Forelimb muscle (tissue), 1 donor: ENCODE measurements around the gene UGT1A5. TPM values are rescaled to one million over a fixed set of nuclear protein-coding genes. Genes with fewer than 3 reads are reported as not detected.

Experiments used
- DNase-seq: peaks from one replicate; pipeline ENCODE4 v3.0.0-alpha.2; 2013; ENCODE audit warnings: low read depth
- polyA plus RNA-seq: library from polyadenylated mRNA; unstranded; fragments of 120-200 nt; gene quantifications from one replicate; pipeline ENCODE4 v1.2.1, GENCODE V29; 2013; ENCODE audit not compliant: insufficient read length

The UGT1A5 gene
- polyA plus RNA-seq, 1 donor: not detected

DNA sequence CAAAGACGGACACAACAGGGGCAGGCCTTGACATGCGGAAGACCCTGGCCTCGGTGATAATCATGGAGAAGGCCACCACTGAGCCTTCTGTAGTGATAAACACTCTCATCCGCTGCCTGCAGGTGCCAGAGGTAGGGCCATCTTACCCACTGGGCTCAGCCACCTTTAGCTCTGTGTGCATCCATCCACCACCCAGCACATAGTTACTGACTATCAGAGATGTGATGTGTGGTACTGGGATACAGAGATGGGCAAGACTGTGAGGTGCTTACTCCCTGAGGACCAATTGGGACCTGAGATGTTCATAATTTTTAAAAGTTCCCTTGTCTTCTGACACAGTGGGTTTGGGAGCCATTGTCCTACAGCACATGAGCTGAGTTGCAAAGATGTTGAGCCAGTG, 67.0 kb downstream of the UGT1A5 start:
- DNase-seq: no peak

DNA sequence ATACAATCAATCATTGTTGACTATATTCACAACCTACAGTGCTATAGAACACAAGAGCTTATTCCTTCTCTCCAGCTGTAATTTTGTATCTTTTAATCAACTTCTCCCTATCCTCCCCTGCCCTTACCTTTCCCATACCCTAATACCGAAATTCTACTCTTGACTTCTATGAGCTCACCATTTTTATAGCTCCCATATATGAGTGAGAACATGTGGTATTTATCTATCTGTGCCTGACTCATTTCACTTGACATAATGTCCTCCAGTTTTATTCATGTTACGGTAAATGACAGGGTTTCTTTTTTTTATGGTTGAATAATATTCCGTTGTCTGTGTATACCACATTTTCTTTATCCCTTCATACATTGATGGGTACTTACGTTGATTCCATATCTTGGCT, 68.1 kb downstream of the UGT1A5 start:
- no peak for DNase-seq

DNA sequence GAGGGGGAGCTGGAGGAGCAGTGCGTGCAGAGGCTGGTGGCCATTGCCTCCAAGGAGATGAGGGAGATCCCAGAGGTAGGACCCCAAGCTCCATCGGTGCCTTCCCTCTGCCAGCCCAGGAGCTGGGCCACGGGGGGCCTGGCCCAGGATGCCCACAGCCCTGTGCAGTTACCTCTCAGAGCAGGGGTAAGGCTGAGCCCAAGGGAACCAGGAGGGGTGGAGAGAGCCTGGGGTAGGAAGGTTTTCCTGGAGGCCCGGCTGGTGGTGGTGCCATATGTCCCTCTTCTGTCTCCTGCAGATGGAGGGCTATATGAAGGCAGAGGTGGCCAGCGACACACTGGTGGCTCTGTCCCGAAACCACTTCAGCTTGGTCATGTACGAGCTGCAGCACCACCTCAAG, 76.8 kb downstream of the UGT1A5 start:
- no peak for DNase-seq

DNA sequence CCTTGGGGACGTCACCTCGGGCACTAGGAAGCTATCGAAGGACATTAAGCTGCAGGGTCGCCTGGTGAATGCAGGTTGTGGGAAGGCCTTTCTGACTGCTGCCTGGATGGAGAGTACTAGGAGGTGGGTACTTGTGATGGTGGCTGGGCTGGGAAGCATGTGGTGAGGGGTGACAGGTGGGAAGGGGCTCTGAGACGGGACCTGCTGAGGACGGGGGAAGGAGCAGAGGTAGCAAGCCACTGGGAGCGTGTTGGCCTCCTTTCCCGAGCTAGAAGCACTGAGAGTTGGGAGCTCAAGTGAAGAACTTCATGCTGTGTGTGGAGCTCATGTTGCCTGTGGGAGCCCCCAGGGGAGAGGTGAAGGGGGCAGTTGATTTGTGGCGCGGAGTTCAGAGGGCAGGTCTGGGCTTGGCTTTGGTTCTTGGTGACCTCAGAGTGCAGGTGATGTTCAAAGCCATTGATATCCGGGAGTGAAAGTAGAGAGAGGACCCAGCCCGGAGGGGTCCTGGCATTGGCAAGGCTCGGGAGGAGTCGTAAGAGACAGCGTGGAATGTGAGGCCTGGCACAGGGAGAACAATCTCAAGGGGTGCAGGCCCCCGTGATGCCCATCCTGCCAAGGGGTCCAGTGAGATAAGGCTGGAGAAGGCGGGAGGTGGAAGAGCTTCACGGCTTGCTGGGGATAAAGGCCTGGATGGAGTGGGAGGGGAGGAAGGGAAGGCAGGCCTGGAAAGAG, 78.6 kb downstream of the UGT1A5 start:
- DNase-seq: no peak

DNA sequence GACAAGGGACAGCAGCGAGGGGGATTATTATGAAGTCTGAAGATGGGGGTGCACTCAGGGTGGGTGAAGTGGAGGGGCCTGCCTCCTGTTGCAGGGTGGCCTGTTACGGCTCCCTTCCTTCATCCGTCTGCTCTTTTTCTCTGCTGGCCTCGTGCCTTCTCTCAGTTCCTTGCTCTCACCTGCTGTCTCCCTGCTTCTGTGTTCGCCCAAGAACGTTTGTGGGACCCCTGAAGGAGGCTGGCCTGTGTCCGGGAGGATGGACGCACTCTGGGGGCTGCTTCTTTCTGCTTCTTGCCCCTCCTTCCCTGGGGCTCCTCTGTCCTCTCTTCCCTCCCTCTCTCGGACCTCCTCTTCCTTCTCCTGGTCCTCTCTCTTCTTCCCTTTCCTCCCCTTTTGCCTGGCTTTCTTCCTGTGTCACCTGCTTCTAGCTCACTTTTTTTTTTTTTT, 79.2 kb downstream of the UGT1A5 start:
- DNase-seq: no peak

DNA sequence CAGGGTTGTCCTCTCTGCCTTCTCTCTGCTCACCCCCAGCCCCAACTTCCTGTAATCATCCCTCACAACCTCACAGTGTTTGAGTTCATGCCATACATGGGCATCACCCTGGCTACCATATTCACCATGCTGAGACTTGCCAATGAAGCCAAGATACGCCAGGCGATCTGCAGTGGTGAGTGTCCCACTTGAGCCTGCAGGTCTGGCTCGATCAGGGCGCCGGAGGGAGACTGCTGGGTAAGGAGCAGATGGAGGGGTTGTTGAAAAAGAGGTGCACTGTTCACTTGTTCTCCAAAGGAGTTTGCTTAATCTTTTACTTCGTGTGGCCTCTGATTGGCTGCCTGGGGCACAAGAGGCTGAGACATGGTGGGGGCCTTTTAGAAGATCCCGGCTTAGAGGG, 80.0 kb downstream of the UGT1A5 start:
- no peak for DNase-seq

DNA sequence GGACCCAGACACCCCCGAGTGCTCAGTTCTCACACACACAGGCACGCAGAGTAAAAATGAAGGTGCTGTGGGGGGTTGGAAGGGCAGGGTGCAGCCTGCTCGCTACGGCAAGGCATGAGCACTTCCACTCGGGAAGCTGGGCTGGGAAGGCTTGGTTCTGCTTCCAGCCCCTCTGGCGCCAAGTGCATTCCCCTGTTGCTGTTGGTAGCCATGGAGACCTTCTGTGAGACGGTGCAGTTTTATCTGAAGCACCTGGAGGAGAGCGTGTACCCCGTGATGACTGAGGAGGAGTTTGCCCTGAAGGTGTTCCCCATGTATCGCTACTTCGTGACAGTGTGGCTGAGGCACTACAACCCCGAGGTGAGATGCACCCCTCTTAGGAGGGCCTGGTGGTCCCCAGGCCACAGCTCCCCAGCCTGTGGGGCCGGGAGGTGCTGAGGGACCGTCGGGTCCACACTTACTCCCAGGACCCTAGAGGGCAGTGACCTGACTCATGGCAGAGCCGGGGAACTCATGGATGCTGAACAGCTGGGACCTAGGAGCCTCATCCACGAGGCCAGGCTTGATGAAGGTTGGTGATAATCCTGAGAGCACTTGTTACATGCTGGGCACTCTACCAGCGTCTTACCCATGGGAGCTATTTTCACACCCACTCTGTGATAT, 80.9 kb downstream of the UGT1A5 start:
- no peak for DNase-seq

DNA sequence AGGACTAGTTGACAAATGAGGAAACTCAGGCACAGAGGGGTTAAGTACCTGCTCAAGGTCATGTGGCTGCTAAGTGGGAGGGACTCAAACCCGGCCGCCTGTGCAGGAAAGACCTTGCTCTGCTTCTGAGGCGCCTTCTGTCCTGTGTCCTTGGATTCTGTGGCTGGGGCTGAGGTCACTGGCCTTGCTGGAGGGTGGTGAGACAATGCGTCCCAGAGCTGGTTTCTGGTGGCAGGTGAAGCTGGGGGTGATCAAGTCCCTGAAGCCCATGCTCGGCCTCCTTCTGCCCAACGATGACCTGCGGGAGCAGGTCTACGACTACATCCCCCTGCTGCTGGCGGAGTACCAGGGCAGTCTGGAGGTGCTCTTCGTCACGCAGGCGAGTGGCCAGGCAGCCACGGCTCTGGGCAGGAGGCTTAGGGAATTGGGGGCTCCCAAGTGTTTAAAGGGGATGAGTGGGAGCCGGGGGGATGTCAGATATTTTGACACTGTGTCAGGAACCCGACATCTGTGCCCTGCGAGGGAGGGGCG, 81.5 kb downstream of the UGT1A5 start:
- no peak for DNase-seq

DNA sequence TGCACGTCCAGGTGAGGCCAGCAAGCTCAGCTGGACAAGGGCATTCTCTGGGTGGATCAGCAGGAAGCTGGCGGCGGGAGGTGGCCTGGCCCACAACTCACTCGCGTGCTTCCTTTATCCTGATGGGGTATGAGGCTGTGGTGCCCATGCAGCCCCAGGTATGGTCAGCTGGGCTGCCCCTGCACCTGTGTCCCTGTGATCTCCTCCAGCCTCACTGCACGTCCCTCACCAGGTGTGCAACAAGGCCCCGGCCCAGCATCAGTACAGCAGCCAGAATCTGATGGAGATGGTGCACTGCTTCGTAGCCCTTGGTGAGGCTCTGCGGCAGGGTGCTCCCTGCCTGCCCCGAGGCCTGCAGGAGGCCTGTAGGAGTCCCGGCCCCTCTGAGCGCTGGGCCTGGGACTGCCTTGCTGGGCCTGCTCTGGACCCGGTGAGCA, 83.0 kb downstream of the UGT1A5 start:
- no peak for DNase-seq

DNA sequence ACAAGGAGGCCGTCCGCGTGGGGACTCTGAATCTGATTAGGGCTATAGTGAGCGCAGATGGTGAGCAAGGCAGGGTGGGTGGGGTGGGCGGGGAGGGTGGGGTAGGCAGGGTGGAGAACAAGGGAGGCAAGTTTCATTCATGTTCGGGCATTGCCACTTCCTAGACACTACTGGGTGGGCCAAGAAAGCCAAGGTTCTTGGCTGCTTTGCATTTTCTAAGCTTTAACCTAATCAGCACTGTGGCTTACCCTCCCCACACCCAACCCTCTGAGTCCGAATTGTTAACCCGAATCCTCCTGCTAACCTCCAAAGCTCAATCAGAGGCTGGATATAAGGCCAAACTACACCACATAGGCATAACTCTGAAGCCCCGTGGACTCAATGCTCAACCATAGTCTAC, 83.5 kb downstream of the UGT1A5 start:
- no peak for DNase-seq

DNA sequence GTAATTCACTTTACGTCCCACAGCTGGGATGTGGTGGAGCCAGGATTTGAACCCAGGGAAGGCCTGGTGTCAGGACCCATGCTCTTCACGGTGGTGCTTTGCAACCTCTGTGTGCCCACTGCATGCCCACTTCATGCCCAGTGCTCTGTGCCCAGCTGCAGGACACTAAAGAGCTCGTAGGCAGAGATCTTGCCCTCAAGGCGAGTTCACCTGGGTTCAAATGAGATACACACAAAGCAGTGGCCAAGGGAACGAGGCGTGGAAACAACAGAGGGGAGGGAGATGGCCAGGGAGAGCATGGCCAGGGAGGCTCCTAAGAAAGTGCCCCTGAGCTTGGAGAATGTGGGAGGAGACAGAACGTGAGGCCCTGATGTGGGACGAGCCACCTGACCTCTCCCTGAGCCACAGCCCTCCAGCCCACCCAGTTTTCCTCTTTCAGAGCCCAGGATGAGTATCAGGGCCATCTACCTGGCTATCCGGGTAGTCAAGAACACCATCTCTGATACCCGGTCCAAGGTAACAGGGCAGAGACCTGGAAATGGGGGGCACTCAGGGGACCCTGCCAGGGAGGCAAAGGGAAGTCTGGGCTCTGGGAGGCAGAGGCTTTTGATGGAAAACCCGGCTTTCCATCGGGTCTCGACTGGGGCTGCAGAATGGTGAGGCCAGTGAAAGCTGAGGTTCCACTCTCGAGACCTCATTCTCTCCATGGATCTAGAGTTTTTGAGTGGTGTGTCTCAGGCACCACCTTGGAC, 85.8 kb downstream of the UGT1A5 start:
- no peak for DNase-seq

DNA sequence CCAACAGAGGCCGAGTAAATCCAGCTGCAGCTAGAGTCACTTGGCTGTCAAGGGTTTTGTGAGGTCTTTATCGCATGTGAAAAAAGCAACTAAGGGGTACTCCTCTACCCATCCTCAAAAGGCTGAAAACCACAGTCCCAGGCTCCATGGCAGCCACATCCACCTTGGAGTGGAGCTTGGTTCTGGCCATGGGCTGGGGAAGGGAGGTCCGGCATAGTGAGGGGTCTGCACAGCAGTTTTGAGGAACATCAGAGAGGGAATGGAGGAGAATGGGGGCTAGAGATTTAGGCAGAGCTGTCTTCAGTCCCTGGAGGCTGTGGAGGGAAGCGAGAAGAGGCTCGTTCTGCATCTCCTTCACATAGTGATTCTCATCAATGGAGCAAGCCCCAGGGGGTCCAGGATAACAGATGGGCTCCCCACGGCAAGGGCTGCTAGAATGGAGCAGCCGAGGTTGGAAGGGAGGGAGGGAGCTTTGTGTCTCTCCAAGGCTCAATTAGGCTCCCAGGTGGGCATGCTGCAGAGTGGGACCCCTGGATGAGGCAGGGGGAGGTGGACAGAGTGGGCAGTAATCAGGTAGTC, 86.5 kb downstream of the UGT1A5 start:
- no peak for DNase-seq

DNA sequence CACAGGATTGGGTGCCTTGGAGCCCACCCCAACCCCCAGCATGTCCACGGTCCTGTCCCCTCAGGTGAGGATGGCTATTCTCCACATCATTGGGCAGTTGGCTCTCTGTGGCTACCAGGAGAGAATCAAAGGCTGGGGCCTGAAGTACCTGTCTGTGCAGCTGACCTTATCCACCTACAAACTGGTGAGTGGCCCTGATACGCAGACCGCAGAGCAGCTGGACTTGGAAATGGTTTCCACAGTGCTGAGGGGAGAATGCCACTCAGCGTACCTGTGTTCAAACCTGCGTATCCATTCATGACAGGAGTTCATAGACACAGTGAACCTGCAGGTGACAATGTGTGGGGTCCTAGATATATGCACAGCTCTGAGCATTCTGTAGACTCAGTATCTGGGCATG, 87.0 kb downstream of the UGT1A5 start:
- DNase-seq: no peak

DNA sequence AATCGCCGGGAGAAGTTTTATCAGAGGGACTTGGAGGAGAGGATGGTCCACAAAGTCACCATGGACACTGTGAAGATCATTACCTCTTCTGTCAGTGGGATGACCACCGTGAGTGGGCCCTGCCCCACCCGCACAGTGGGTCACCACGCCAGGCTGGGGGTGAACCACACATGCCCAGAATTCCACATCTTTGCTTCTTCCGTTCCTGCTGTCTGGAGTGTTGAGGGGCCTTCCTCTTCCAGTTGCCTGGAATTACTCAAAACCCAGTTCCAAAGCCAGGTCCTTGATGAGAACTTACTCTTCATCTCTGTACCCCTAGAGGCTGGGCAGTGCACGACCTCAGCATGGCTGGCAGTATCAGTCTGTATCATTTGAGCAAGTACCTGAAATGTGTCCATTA, 87.5 kb downstream of the UGT1A5 start:
- DNase-seq: no peak

DNA sequence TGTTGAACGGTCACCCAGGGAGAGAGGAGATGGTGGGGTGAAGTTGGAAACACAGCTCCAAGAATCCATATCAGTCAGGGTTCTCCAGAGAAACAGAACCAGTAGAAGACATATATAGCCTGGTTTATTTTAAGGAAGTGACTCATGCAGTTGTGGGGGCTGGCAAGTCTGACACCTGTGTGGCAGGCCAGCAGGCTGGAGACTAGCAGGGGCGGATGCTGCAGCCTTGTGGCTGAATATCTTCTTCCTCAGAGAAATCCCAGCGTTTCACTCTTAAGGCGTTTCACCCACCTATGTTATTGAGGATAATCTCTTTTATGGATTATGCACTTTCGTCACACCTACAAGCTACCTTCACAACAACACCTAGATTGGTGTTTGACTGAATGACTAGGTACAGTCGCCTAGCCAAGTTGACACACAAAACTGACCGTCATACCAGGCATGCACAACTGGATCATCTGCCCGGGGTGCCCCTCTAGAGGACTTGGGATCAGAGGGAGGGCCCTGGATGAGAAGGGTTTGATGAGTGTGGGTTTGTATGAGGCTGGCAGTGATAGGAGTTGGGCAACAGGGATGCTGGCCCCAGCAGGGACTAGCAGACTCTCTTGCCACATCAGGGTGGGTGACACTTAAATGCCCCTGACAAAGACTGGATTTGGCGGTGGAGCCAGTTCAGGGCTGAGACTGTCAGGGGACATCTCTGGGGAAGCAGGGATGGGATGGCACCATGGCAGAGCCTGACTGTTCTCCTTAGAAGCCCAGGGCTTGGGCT, 88.8 kb downstream of the UGT1A5 start:
- no peak for DNase-seq

DNA sequence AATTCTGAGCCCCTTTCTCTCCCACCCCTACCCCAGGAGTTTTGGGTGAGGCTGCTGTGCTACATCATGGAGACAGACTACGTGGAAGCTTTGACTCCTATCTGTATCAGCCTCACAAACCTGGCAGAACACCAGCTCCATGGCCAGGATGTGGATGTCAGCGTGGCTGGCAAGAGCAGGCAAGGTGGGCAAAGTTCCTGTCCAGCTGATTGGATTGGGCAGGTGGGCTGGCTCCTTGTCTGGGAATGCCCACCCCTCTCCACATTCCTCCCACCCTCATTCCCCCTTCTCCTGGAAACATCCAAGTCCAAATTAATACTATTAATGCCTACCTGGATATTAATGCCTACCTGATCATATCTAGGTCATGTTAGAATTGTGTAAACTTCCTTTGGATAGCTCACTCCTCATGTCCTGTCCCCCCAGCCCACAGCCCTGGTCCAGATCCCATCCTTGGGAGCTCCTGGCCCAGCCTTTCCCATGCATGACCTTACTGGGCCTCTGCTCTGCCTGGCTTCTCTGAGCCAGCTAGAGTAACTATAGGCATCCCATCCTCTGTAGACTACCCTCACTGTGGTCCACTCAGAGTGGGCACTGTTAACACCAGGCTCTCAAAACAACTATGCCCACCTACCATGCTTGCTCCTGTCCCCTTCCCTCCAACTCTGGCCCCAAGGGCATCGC, 89.6 kb downstream of the UGT1A5 start:
- no peak for DNase-seq

DNA sequence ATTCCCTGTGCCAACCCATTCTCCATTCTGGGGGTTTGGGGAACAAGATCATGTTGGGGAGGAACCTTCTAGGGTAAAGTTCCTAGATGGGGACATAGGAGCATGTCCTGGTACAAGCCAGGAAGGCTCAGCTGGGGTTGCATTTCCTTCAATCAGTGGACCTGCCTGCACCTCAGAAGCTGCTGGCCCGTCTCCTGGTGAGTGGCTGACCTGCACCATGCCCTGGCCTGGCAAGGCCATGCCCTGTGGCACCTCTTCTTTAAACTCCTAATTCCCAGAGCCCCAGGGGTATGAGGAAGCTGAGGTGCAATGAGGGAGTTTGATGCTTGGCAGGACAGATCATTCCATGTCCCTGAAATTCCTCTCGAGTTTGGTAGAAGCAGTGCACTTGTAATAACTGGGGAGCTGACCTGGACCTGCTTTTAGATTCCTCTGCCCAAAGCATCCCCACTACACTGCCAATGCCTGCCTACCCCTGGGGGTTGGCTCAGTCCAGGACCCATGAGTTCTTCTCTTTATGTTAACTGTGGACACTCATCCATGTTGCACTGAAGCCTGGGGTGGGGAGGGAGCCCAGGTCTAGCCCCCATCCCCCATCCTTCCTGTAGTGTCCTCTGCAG, 90.7 kb downstream of the UGT1A5 start:
- DNase-seq: no peak

DNA sequence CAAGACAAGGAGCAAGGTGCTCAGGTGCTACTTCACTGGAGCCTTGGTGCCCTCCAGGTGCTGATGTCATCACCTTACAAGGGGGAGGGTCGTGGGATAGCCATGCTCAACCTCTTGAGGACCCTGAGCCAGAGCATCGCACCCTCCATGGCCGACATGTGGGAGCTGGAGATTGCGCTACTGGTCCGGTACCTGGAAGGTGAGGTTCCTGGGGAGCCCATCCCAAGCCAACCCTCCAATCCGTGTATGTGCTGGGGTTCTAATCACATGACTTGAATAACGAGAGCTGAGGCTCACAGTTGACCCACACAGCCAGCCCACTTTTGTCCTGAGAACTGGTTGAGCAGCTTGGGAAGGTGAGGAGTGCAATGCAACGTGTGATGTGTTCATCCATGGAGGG, 91.3 kb downstream of the UGT1A5 start:
- no peak for DNase-seq

DNA sequence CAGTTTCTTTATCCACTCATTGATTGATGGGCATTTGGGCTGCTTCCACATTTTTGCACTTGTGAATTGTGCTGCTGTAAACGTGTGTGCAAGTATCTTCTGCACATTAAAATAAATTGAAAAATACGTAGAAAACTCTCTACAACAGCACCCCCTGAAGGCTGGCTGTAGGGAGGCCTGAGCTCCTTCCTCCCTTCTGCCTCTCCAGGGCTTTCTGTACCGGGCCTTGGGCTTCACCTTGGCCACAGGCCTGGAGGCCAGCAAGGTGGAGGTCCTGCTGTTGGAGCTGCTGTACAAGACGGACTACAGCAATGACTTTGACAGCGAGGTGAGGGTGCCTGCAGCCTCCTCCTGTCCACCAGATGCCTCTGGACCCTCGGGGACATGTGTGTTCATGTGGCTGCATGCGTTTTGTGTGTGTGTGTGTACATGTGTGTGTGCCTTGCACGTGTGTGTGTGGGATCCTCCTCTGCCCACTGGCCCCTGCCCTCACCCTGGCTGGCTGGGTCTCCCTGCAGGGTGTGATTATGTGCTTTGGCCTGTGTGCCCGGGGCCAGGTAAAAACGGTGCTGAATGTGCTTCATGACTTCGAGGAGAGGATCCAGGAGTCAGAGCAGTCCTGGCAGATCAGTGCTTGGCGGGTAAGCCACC, 94.6 kb downstream of the UGT1A5 start:
- DNase-seq: no peak
